GM04503 (cell line): Measurements from ENCODE around the gene TAF3.

Experiments used
- DNase-seq: peaks from one replicate; pipeline ENCODE4 v3.0.0-alpha.2; 2012; ENCODE audit warnings: low read depth

Gene TAF3

DNA sequence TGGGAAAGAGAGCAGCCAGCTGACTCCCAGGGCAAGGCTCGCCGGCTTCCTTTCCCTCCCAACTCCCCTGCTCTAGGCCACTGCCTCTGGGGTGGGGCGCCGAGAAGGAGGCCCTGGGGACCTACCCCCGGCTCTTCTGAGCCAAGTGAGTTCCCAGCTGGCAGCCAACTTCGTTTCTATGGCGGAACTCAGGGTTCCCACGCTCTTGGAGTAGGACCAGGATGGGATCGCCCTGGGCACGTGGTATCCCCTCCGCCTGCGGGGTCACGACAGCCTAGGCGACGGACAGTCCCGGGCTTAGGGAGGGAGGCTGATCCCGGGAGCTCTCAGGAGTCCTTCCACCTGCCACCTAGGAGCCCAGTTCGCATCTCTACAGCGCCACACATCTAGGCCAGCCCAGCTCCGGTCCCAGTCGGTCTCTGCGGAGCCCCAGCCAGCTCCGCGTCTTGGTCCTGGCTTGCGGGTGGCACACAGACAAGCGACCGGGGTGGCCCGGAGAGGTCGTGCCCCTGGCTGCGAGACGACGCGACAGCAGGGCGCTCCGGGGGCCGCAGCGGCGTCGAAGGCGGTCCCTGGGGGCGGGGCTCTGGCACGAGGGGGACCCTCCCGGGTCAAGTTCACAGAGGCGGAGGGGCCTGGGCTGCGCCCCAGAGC is 215.6 kb downstream of the TAF3 start:
- DNase-seq = no peak

DNA sequence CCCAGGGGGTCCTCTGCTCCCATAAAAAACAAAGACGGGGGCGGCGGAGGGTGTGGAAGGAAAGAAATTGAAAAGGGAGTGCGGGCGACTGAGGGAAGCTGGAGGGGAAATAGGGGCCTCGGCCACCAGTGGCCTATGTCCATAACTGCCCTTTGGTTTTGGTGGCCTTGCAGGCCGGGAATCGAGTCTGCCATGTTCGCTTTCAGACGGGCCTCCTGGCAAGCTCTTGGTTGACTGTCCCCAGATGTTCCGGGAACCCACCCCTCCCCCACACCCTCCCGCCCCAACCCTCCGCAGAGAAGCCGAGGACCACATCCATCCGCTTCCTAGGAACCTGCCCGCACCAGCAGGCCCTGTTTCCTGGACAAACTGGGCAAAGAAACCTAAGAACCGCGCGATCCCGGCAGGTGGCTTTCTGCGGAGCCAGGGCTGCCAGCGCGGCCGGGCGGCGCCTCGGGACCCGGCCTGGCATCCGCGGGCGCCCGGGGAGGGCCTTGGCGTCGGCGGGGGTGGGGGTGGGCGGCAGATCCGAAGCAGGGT is 216.2 kb downstream of the TAF3 start:
- no peak for DNase-seq

GRCh38 chr10:8035006-8035640 is 216.8 kb downstream of the TAF3 start:
- DNase-seq = no peak

- no peak for DNase-seq
These were observed 217.6 kb downstream of the TAF3 start for GRCh38 chr10:8035641-8036470.

GRCh38 chr10:8036506-8037198 is 218.3 kb downstream of the TAF3 start:
- DNase-seq = no peak

DNA sequence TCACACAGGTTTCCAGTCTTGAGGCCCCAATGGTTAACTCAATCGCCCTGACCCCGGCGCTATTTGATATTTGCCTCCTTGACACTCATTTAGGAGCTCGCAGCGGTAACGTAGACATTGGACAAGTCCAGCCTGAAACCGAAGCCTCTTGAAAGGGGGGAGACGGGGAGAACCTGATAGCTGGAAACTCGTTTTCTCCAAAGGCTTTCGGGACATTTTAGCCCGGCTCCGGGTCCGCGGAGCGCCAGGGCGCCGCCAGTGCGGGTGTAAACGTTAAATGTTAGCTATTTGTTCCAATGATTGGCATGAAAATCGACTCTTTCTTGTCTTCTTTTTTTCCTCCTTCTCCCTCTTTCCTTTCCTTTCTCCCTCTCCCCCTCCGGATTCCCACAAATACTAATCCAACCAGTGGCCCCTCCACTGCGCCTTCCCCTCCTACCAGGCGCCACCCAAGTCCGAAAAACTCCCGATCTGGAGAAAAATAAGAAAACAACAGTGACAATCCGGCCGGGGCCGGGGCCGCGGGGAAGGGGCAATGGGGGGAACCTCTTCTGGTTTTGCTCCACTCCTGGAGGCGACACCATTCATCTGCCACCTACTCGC is 219.0 kb downstream of the TAF3 start:
- no peak for DNase-seq

DNA sequence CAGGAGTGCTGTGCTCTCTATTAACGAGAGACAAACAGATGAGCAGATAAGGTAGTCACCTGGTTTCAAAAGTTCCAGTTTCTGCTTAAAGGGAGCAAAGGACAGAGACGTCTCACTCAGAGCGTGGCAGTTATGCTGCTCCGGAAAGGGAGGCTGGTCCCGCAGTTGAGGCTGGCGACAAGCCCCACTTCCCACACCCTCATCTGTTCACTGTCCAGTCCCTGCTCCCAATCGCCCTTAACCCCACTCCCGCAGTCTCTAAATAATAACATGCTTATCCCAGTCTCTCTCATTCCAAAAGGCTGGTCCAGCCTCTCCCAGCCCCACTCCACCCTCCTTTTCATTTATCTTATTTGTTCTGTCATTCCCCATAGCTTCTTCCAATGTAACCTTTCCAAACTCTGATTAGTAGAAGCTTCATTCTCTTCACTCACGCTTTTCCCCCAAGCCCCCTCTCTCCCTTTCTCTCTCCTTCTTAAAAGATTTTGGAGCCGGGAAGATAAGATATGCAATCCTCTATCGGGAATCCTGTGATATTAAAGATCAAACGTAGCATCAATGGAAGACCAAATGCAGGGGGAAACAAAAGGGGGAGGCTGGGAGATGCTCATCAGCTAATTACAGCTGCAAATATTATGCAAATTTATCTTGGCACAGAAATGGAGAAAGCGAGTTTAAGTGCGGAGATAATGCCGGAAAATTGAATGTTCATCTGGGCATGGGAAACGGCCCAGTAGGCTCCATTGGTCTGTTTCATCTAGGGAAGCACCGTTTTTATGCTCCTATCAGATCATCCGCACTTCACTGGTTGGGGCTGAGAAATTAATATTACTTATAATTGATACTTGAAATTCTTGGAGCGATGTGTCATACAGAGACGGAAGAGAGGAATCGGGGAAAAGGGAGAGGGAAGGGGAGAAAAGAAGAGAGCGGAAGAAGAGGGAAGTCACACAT is 219.9 kb downstream of the TAF3 start:
- no peak for DNase-seq

GRCh38 chr10:8039321-8039881 is 221.1 kb downstream of the TAF3 start:
- DNase-seq = no peak

DNA sequence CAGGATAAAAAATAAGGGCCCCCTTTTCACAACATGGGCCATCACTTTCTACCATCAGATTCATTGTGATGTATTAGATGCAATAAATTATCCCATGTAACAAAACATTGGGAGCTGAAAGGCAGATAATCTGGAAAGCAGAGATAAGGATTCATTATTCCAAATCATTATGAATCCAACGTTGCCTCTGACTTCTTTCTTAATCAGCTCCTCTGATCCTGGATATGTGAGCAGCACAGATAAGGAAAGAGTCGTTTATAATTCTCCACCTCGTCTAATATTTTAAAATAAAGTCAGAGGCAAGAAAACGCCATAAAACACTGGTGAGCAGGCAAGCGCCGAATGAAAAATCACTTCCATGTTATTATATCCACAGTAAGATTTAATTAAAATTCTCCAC is 222.3 kb downstream of the TAF3 start:
- no peak for DNase-seq

DNA sequence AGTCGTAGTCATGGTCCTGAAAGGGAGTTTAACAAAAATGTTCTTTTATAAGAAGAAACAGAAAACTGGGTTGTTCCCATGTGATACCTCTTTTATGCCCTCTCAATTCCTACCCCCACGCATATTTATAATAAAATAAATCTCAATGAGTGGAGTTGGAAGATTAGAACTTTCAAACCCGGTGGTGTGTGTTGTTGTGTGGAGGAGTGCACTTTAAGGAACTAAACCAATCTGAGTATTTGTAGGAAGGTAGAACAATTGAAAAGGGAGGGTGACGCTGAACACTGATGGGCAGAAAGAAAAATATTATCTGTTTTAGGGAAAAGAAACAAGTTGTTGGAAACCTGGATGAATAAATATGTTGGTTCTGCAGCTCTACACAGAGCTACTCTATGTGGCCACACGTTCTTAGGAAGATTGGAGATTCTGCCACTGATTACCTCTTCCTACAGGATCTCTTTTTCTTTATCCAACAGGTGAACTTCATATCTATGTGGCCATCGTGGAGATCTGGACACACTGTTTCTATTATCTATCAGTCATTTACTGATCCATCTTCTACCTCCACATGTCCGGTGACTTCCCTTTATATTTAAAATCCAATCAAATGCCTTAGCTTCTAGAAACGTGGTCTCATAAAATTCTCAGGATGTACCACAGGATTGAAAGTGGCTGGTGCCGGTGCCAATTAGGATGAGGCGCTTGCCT is 223.1 kb downstream of the TAF3 start:
- no peak for DNase-seq

DNA sequence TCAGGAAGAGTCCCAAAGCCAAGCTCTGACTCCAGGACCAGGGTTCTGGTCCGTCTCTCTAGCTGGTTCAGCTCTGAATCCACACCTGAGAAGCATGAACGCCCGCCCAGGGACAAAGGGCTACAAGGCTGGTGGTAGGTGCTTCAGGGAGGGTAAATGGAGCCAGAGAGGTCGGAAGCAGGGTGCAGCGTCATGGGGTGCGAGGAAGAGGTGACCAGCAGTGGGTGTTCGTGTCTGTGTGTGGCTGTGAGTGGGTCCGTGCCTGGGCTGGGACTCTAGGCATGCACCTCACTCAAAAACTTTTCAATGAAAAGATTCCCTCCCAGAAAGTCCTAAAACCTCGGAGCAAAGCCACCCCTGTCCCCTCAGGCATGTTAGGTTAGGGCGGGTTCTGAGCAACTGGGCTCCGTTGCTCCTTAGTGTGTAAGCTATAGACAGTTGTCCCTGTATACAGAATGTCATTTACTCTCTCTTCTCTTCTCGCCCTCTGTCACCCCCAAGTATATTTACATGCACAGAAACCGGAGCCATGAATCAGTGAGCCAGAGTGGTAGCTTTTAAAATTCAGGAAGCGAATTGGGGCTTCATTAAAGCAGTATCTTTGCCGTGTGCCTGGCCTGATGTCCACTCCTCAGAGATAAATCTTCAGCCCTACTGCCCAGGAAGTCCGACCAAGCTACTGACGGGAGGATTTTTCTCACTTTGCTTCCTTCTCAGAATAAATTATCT is 223.9 kb downstream of the TAF3 start:
- DNase-seq = no peak

DNA sequence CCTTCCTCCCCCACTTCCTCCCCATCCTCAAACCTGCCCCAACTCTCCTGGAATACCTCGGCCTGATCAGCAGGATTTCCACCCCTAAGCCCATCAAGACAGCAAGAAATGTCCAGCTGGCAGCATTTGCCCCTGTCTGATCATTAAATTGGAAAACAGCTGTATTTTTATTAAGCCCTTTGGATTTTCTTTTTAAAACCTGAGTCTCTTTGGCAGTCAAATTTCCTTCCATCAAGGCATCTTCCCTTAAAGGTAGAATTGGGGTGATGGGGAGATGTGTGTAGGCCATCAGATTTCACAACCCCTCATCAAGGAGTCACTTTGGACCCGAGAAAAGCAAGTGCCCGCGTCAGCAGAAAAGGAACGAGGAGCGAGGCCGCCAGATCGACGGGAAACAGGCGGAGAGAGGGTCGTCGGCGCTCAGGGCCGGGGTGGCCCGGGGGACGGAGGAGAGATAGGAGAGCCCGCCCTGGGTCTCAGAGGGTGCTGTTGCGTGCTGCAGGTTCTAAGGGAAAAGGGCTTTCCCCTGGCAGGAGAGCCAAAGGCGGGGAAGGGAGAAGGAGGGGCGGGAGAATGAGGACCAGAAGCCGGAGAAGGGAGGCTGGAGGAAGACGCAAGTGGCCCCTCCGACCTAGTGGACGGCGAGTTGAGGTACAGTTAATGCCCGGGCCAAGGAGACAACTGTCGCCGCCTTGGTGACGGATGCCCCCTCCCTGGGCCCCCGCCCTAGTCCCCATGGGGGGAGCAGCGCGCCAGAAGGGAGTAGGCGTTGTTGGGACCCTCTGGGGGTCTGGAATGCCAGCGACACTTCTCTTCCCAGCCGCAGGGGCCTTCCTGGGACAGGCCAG is 224.6 kb downstream of the TAF3 start:
- no peak for DNase-seq

GRCh38 chr10:8043569-8044306 is 225.4 kb downstream of the TAF3 start:
- DNase-seq = no peak

DNA sequence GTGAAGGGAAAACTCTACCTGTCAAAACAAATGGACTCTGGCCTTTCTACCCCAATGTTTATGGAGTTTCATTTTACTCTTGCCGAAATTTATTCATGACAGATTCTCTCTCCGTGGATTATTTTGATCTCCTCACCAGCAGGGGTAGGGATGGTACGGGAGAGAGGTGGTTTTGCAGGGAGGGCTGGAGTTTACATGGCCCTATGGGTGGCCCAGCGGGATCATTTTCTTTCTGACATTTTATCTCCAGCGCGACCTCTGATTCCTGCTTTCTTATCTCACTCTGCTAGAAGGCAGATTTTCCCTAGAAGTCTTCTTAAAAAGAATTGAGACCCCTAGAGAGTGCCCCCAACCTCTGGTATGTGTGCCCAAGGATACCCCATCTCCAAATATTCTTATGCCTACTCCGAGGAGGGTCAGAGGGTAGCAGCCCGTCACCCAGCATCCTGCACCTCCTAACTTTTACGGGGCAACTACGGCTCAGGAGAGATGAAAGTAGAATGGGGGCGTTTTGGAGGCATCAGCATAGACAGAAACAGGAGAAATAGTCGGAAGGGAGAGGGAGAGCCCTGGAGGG is 226.1 kb downstream of the TAF3 start:
- no peak for DNase-seq

- no peak for DNase-seq
These were observed 226.8 kb downstream of the TAF3 start for GRCh38 chr10:8044908-8045725.
